Mucosa of rectum (tissue), 2 donors: ENCODE measurements around the gene PTPRG.
"Not testable (repeated sequence)": the region's sequence is repeated elsewhere in the genome, so short reads cannot be mapped to it uniquely, and the experiment has no call there.

Experiments
- H3K27ac ChIP-seq, 2 donors: one replicate each; pipeline ENCODE4 v1.7.0; 2013; ENCODE audit warnings: inconsistent platforms in 2 of 2, low read depth in 2 of 2, low read length in 2 of 2
- H3K27me3 ChIP-seq, 2 donors: one replicate each; pipeline ENCODE4 v1.7.0; 2013; ENCODE audit warnings: low read length in 2 of 2; ENCODE audit not compliant: control insufficient read depth in 2 of 2, insufficient read depth in 2 of 2
- H3K36me3 ChIP-seq, 2 donors: one replicate each; pipeline ENCODE4 v1.7.0; 2013; ENCODE audit warnings: low read length in 2 of 2; ENCODE audit not compliant: control insufficient read depth in 2 of 2, insufficient read depth in 2 of 2
- H3K4me1 ChIP-seq, 2 donors: one replicate each; pipeline ENCODE4 v1.7.0; 2013; ENCODE audit warnings: low read length in 2 of 2, mild to moderate bottlenecking in 1 of 2; ENCODE audit not compliant: control insufficient read depth in 2 of 2, insufficient read depth in 2 of 2
- H3K4me3 ChIP-seq, 2 donors: one replicate each; pipeline ENCODE4 v1.7.0; 2013; ENCODE audit warnings: low read length in 2 of 2
- H3K9ac ChIP-seq, 2 donors: one replicate each; pipeline ENCODE4 v1.7.0; 2013; ENCODE audit warnings: low read length in 2 of 2, low read depth in 1 of 2, mild to moderate bottlenecking in 1 of 2
- H3K9me3 ChIP-seq, 2 donors: one replicate each; pipeline ENCODE4 v1.7.0; 2013; ENCODE audit warnings: low read length in 2 of 2; ENCODE audit not compliant: control insufficient read depth in 2 of 2
- donor health status: healthy.
- donor health status: Normal muscosa, but diverticular disease.

PTPRG gene

DNA sequence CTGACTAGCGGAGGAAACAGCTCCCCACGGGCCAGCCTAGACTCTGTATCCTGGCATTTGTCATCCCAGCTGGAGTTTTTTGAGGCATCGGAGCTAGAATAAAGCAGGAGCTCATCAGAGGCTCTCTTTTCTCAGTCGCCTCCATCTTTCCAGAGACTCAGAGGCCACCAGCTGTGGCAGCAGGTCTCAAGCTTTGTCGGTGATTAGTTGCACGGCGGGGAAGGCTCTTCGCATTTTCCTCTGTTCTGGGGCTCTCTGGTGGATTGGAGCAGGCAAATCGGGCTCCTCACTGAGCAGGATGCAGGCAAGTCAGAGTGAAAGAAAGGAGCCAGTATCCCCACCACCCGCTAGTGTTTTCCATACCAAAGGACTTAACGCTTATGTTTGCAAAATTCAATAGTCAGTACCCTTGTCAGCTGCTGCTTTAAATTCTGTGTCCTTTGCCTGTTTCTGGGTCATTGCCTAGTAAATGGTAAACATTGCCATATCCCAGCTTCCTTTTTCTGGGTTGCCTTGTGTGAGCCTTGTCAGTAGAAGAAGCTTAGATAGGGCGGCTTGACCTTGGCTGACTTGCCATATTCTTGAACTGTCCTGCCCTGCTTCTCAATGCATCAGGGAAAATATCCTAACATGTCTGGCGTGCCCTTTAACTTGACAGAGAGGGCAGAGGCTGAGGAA is 127.1 kb downstream of the PTPRG start:
- Histone ChIP-seq H3K27me3 (no peaks in the 10 kb centered on the region), H3K4me3 (no peak overlapping the region), H3K27ac (no peak overlapping the region), H3K4me1 (peaks cover 3 to 12% of the 10 kb centered on the region in 2 donors), H3K9ac (no peak overlapping the region), H3K36me3 (no peaks in the 10 kb centered on the region), H3K9me3 (no peaks in the 10 kb centered on the region)

DNA sequence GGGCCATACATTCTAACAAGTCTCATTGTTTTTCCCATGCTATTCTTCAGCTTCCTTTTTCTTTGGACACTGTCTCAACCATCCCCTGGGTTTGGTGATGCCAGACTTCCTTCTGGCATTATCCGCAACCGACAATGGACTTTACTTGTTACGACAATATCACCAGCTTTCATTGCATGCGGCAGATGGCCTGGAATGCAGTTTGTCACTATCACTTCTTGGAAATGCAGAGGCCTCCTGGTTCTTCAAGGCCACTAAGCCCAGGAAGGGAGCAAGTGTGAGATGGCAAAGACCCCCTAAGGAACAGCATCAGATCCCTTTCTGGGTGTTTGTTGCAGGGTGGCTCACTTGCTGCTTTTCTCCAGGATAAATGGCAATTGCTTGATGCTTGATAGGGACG is 128.6 kb downstream of the PTPRG start:
- H3K9me3 ChIP-seq: no peaks in the 10 kb centered on the region
- H3K27ac ChIP-seq: no peak overlapping the region
- peaks cover 3 to 11% of the 10 kb centered on the region in 2 donors for H3K4me1 ChIP-seq
- H3K9ac ChIP-seq: no peak overlapping the region
- no peak overlapping the region for H3K4me3 ChIP-seq
- H3K36me3 ChIP-seq: no peaks in the 10 kb centered on the region
- H3K27me3 ChIP-seq: no peaks in the 10 kb centered on the region

DNA sequence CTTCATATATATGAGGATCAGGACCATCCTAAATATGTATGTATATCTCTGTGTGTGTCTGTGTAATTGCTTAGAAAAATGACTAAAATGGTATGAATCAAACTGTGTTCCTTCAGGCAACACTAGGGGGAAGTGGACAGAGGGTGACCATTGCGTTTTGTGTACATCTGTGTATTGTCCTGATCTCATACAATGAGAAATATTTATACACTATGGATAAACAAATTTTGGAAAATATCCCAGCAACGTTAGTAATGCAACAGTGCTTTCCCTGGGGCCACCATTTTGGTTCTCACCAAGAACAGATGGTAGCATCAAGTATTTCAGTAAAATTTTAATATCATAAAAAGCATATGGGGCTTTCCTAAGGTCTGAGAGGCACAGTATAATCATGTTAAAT is 130.1 kb downstream of the PTPRG start:
- Histone ChIP-seq H3K9ac (no peak overlapping the region), H3K4me3 (no peak overlapping the region), H3K4me1 (peaks cover 0 to under 1% of the 10 kb centered on the region in 2 donors), H3K9me3 (no peaks in the 10 kb centered on the region), H3K36me3 (no peaks in the 10 kb centered on the region), H3K27me3 (no peaks in the 10 kb centered on the region), H3K27ac (no peak overlapping the region)

DNA sequence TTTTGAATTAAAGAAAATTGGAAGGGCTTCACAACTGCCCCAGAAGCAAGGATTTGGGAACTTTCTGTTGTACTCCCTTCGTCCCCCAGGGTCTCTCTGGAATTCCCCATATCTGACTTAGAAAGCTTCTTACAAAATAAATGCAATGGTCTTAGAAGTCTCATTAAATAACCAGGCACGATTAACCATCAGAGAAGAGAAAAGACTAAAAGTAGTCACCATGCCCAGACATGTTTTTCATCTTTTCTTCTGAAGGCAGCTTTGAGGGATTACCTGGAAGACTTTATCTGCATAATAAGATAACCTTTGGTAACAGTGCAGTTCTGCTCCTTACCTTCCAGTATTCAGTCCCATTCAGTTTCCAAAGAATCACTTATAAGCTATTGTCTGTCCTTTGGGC is 135.9 kb downstream of the PTPRG start:
- Histone ChIP-seq H3K27me3 (no peaks in the 10 kb centered on the region), H3K27ac (no peak overlapping the region), H3K9ac (no peak overlapping the region), H3K4me1 (no peaks in the 10 kb centered on the region), H3K4me3 (no peak overlapping the region), H3K9me3 (no peaks in the 10 kb centered on the region), H3K36me3 (no peaks in the 10 kb centered on the region)

DNA sequence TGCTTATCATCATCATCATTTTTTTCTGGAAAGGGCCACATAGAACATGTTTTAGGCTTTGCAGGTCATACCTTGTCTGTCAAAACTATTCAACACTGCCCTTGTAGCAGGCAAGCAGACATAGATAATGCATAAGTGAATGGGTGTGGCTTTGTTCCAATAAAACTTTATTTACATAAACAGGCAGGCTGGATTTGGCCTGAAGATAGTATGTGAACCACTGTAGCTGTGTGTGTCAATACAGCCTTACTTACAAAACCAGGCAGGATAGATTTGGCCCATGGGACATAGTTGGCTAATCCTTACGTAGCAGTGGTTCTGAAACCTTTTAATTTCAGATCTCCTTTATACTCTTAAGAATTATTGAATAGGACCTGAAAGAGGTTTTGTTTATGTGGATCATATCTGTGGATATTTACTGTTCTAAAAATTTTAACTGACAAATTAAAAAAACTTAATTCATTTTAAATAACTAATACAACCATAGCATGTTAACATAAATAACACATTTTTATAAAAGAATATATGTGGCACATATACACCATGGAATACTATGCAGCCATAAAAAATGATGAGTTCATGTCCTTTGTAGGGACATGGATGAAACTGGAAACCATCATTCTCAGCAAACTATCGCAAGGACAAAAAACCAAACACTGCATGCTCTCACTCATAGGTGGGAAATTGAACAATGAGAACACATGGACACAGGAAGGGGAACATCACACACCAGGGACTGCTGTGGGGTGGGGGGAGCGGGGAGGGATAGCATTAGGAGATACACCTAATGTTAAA is 137.1 kb downstream of the PTPRG start:
- H3K27me3 ChIP-seq, H3K4me1 ChIP-seq, H3K4me3 ChIP-seq, H3K9ac ChIP-seq, H3K36me3 ChIP-seq, H3K9me3 ChIP-seq, H3K27ac ChIP-seq: not testable (repeated sequence)

DNA sequence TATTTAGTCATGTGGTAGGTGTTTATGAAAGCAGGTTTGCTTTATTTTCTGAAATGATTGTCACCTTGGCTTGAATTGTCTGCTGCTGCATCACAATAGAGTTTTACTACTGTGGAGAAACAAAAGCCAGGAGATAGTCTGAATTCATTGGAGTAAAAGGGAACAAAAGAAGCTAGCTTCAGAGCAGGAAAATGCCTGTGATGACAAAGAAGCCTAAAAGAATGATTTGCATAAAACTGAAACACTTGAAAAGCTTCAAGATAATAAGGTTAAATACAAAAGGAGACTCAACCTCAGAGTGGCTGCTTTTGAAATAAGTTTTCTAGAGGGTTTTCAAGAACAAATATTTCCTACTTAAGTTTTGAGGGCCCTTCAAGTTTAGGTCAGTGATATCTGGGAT is 138.3 kb downstream of the PTPRG start:
- no peaks in the 10 kb centered on the region for H3K9me3 ChIP-seq
- H3K9ac ChIP-seq: no peak overlapping the region
- H3K27ac ChIP-seq: no peak overlapping the region
- H3K27me3 ChIP-seq: no peaks in the 10 kb centered on the region
- no peaks in the 10 kb centered on the region for H3K36me3 ChIP-seq
- H3K4me3 ChIP-seq: no peak overlapping the region
- H3K4me1 ChIP-seq: no peaks in the 10 kb centered on the region

DNA sequence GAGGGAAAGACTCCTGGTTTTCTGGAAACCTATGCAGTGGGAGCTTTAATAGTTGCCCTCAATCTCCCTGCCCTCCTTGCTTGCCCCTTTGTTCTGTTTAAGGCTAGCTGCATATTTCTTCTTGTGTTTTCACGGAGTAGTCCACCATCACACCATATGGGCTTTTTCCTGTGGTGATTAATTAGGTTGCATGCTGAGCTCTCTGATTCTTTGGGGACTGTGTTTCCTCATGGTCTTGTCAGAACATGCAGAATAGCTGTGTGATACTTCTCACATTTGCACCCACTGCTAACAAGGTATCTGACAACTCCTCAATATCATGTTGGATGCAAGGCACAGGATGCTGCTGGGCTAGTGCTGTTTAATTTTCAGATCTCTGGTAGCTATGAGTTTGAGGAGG is 139.6 kb downstream of the PTPRG start:
- no peaks in the 10 kb centered on the region for H3K27me3 ChIP-seq
- no peak overlapping the region for H3K9ac ChIP-seq
- H3K4me1 ChIP-seq: no peaks in the 10 kb centered on the region
- H3K4me3 ChIP-seq: no peak overlapping the region
- no peaks in the 10 kb centered on the region for H3K36me3 ChIP-seq
- H3K9me3 ChIP-seq: no peaks in the 10 kb centered on the region
- H3K27ac ChIP-seq: no peak overlapping the region

DNA sequence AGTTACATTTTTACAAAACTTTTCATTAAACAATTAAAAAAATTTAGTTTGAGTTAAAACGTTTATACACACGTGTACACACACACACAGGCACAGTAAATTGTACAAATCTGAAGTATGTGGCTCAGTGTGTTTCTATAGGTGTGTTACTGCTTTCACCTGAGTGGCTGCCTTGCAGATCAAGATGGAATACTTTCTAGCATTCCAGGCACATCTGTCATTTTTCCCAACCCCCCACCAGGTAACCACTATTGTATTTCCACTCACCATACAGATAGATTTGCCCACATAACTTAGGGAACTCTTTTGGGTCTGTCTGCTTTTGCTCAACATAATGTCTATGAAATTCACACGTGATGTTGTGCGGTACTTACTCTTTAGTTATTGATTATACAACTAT is 141.1 kb downstream of the PTPRG start:
- Histone ChIP-seq H3K4me3 (no peak overlapping the region), H3K9me3 (no peaks in the 10 kb centered on the region), H3K27ac (no peak overlapping the region), H3K36me3 (no peaks in the 10 kb centered on the region), H3K9ac (no peak overlapping the region), H3K27me3 (no peaks in the 10 kb centered on the region), H3K4me1 (no peaks in the 10 kb centered on the region)

DNA sequence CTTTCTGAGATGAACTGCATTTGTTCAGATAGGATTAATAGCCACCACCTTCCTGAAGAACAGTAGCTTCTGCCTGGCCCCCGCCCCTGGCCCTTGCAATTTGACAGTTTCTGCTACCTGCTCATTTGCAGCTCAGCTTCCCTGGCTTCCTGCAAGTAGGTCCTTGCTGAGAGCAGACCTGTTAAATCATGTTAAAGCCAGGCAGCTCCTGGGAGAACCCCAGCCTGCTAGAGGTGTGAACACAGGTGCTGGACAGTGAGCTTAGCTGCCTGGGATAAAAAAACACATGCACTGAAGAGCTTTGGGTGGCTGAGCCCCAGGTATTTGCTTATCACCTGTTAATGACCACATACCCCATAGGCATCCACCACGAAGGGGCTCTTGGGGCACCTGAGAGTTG is 143.4 kb downstream of the PTPRG start:
- Histone ChIP-seq H3K36me3 (no peaks in the 10 kb centered on the region), H3K4me3 (no peak overlapping the region), H3K27ac (no peak overlapping the region), H3K27me3 (no peaks in the 10 kb centered on the region), H3K9me3 (no peaks in the 10 kb centered on the region), H3K4me1 (no peaks in the 10 kb centered on the region), H3K9ac (no peak overlapping the region)

DNA sequence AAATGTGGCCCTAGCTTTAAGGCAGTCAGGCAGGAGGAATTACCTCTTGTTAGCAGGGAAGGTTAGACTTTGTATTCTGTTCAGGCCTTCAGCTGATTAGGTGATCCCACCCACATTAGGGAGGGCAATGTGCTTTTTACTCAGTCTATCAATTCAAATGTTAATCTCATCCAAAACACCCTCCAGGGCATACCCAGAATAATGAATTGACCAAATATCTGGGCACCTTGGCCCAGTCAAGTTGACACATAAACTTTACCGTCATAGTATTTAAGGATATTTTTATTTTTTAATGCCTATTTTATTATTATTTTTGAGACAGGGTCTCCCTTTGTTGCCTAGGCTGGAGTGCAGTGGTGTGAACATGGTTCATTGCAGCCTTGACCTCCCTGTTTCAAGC is 146.1 kb downstream of the PTPRG start:
- no peak overlapping the region for H3K9ac ChIP-seq
- H3K4me1 ChIP-seq: no peaks in the 10 kb centered on the region
- H3K27ac ChIP-seq: no peak overlapping the region
- H3K9me3 ChIP-seq: no peaks in the 10 kb centered on the region
- H3K27me3 ChIP-seq: no peaks in the 10 kb centered on the region
- no peaks in the 10 kb centered on the region for H3K36me3 ChIP-seq
- H3K4me3 ChIP-seq: no peak overlapping the region
